Panc1 (cell line): ENCODE measurements around the gene GREB1L.

Experiments
- CTCF ChIP-seq: fragments of 450-650 bp; IDR thresholded peaks from 2 replicates; pipeline ENCODE4 v1.5.1; 2017; ENCODE audit warnings: mild to moderate bottlenecking
- POLR2AphosphoS5 ChIP-seq: IDR thresholded peaks from 2 replicates; pipeline ENCODE4 v1.6.1; 2012; ENCODE audit warnings: mild to moderate bottlenecking, low read depth, low read length, moderate library complexity
- REST ChIP-seq, 2 experiments: IDR thresholded peaks; 2 replicates each; pipeline ENCODE4 v1.6.1; 2011 to 2012; ENCODE audit warnings: low read depth in 2 of 2, control low read depth in 1 of 2, low read length in 1 of 2, mild to moderate bottlenecking in 1 of 2, moderate library complexity in 1 of 2; ENCODE audit not compliant: insufficient read depth in 1 of 2
- TCF7L2 ChIP-seq: IDR thresholded peaks from 2 replicates; pipeline ENCODE4 v1.6.1; 2011; ENCODE audit warnings: mild to moderate bottlenecking, low read depth, low read length, inconsistent platforms

GRCh38 chr18:21559195-21559594 is 317.2 kb downstream of the GREB1L start:
- TF ChIP-seq POLR2AphosphoS5 (no peak), CTCF (no peak), REST (IDR thresholded peaks at IDR 0.05; ENCODE audit: insufficient read depth in 1 of 2, low read depth in 2 of 2, low read length in 1 of 2) (no peak), TCF7L2 (no peak)
